Prostate gland (tissue), 2 donors: ENCODE measurements around the gene ATP5ME.

Experiments used
- POLR2A ChIP-seq: fragments of 450-650 bp; IDR thresholded peaks from one replicate; pipeline ENCODE4 v1.6.1; 2016; ENCODE audit warnings: antibody characterized with exemption, mild to moderate bottlenecking
- TF ChIP-seq, protein P1 (sequence below), 4 experiments: fragments of 200-600 bp in 2 of 4; fragments of 450-650 bp in 2 of 4; sonication (generic) in 2 of 4; IDR thresholded peaks; 1 replicate in 3 of 4; 2 replicates in 1 of 4; pipeline ENCODE4 v1.5.1; 2016 to 2019; ENCODE audit warnings: antibody characterized with exemption in 4 of 4, mild to moderate bottlenecking in 2 of 4, moderate library complexity in 2 of 4

DNA sequence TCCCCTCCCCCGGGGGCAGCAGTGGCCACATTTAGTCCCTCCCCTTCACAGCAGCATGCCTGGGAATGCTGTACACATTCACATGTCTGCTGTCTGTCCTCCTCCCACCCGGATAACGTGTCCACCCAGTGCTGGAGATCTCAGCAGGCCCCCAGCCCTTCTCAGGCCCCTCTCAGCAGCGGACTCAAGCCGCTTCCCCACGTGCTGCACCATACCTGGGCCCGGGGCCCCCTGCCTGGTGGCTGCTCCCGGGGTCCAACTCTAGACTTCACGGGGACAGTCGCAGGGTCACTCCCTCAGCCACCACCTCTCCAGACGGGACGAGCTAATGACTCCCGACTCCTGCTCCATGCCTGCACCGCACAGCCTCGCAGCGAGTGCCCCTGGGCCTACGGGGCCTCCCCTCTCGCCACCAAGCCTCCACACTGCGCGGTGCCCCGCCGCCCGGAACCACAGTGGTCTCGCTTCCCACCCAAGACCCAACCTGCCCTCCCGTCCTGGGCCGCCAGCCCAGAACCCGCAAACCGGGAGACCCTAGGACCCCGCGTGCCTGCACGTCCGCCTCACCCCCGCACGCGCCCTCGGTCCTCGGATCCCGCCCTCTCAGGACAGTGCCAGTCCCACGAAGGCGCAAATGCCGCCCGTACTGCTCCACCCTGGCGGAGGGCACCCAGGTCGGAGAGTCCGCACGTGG, 30.3 kb upstream of the ATP5ME start:
- TF ChIP-seq, protein P1, sequence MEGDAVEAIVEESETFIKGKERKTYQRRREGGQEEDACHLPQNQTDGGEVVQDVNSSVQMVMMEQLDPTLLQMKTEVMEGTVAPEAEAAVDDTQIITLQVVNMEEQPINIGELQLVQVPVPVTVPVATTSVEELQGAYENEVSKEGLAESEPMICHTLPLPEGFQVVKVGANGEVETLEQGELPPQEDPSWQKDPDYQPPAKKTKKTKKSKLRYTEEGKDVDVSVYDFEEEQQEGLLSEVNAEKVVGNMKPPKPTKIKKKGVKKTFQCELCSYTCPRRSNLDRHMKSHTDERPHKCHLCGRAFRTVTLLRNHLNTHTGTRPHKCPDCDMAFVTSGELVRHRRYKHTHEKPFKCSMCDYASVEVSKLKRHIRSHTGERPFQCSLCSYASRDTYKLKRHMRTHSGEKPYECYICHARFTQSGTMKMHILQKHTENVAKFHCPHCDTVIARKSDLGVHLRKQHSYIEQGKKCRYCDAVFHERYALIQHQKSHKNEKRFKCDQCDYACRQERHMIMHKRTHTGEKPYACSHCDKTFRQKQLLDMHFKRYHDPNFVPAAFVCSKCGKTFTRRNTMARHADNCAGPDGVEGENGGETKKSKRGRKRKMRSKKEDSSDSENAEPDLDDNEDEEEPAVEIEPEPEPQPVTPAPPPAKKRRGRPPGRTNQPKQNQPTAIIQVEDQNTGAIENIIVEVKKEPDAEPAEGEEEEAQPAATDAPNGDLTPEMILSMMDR (IDR thresholded peaks at IDR 0.05): no peak
- no peak for TF ChIP-seq POLR2A
